Stimulated activated CD4-positive, alpha-beta T cell treated with anti-CD3 and anti-CD28 coated beads, Interleukin-1b, Interleukin-23, amount 100 ng/mL, for 4 hours (primary cell): Measurements from ENCODE around the gene PGF.

Experiments
- DNase-seq, 2 donors: peaks; one replicate each; pipeline ENCODE4 v3.0.0-alpha.2; 2020; ENCODE audit warnings: low read depth in 2 of 2

Gene PGF

GRCh38 chr14:74898694-74899093 lies 56.7 kb downstream of the PGF start:
- no peak for DNase-seq

GRCh38 chr14:74898083-74898482 lies 57.3 kb downstream of the PGF start:
- no peak for DNase-seq

- DNase-seq, result no peak
Observed at GRCh38 chr14:74897642-74898041, 57.8 kb downstream of the PGF start.

- no peak for DNase-seq
Observed at GRCh38 chr14:74896400-74896799, 59.0 kb downstream of the PGF start.

- DNase-seq, result no peak
Observed at GRCh38 chr14:74893614-74894091, 61.7 kb downstream of the PGF start.

- no peak for DNase-seq
Observed at GRCh38 chr14:74892745-74893144, 62.7 kb downstream of the PGF start.

GRCh38 chr14:74891870-74892269 lies 63.5 kb downstream of the PGF start:
- DNase-seq, result no peak
